Lower leg skin (tissue), 4 donors: ENCODE measurements around the gene SLC17A4. TPM values are rescaled to one million over a fixed set of nuclear protein-coding genes. Genes with fewer than 3 reads are reported as not detected.

Source experiments
- DNase-seq, 2 donors: peaks; one replicate each; pipeline ENCODE4 v3.0.0-alpha.2; 2019; ENCODE audit warnings: low spot score in 2 of 2
- H3K4me3 ChIP-seq: fragments of 200-600 bp; sonication (generic); 2 replicates; pipeline ENCODE4 v1.5.1; 2017; ENCODE audit warnings: mild to moderate bottlenecking, low read depth; ENCODE audit not compliant: poor library complexity, severe bottlenecking
- POLR2A ChIP-seq, 2 donors: fragments of 450-650 bp; IDR thresholded peaks; one replicate each; pipeline ENCODE4 v1.6.1; 2016 to 2017; ENCODE audit warnings: antibody characterized with exemption in 2 of 2, mild to moderate bottlenecking in 1 of 2, moderate library complexity in 1 of 2
- WGBS, 2 donors: methylation state at CpG; one replicate each; pipeline ENCODE4 v1.1.5; 2018; 5-methylcytosine and 5-hydroxymethylcytosine counted together
- intact Hi-C: fragments of 100-400 bp; cut with DNase I; formaldehyde crosslinking; loops from one replicate; pipeline ENCODE4 v1.15.0; 2023; ENCODE audit warnings: low total_unique reads
- total RNA-seq, 4 donors: library from RNA; depleted of rRNA; stranded (reverse); fragments of >200 nt; gene quantifications; one replicate each; pipeline ENCODE4 v1.1.0, GENCODE V29; 2016
- TF ChIP-seq, protein P1 (sequence below), 3 donors: fragments of 450-650 bp; IDR thresholded peaks; one replicate each; pipeline ENCODE4 v1.5.1; 2016; ENCODE audit warnings: antibody characterized with exemption in 3 of 3, mild to moderate bottlenecking in 3 of 3, moderate library complexity in 2 of 3

Gene SLC17A4
- total RNA-seq, 4 donors from 2014 or later = not detected

DNA sequence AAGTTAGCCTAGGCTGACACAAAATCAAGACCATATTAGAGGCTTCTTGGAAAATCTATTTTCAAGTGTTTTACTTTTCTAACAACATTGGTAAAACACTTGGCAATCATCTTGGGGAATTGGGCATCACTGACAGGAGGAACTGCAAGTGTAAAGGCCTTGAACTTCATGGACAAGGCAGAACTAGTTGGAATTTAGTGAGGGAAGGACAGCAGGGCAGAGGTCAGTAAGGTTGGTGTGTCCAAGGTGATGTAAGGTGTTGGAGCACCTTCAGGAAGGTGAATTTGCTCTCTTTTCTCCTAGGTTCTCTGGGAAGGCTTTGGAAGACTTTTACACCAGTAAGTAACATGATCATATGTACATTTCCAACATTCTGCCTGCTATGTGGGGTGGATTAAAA lies 1.5 kb upstream of the SLC17A4 start:
- intact Hi-C loops = no loop called here
- TF ChIP-seq, protein P1, sequence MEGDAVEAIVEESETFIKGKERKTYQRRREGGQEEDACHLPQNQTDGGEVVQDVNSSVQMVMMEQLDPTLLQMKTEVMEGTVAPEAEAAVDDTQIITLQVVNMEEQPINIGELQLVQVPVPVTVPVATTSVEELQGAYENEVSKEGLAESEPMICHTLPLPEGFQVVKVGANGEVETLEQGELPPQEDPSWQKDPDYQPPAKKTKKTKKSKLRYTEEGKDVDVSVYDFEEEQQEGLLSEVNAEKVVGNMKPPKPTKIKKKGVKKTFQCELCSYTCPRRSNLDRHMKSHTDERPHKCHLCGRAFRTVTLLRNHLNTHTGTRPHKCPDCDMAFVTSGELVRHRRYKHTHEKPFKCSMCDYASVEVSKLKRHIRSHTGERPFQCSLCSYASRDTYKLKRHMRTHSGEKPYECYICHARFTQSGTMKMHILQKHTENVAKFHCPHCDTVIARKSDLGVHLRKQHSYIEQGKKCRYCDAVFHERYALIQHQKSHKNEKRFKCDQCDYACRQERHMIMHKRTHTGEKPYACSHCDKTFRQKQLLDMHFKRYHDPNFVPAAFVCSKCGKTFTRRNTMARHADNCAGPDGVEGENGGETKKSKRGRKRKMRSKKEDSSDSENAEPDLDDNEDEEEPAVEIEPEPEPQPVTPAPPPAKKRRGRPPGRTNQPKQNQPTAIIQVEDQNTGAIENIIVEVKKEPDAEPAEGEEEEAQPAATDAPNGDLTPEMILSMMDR (IDR thresholded peaks at IDR 0.05) = no peak
- no peak for TF ChIP-seq POLR2A (IDR thresholded peaks at IDR 0.05)
- no peak for DNase-seq
- no peak overlapping the region for H3K4me3 ChIP-seq

- no peak for DNase-seq
- intact Hi-C loops = no loop called here
- 97 to 100% methylated on average over 1 of the region's 1 CpG for WGBS, 2 donors
- H3K4me3 ChIP-seq = no peak overlapping the region
- no peak for TF ChIP-seq POLR2A (IDR thresholded peaks at IDR 0.05)
- TF ChIP-seq, protein P1 (IDR thresholded peaks at IDR 0.05) = no peak
These were observed 941 bp downstream of the SLC17A4 start for GRCh38 chr6:25755483-25755882.

- intact Hi-C loops = no loop called here
- no peak for TF ChIP-seq POLR2A (IDR thresholded peaks at IDR 0.05)
- TF ChIP-seq, protein P1 (IDR thresholded peaks at IDR 0.05) = no peak
- WGBS, 2 donors = 86 to 88% methylated on average over 9 of the region's 9 CpGs
- no peak overlapping the region for H3K4me3 ChIP-seq
- no peak for DNase-seq
These were observed 2.1 kb downstream of the SLC17A4 start for GRCh38 chr6:25756382-25757363.

DNA sequence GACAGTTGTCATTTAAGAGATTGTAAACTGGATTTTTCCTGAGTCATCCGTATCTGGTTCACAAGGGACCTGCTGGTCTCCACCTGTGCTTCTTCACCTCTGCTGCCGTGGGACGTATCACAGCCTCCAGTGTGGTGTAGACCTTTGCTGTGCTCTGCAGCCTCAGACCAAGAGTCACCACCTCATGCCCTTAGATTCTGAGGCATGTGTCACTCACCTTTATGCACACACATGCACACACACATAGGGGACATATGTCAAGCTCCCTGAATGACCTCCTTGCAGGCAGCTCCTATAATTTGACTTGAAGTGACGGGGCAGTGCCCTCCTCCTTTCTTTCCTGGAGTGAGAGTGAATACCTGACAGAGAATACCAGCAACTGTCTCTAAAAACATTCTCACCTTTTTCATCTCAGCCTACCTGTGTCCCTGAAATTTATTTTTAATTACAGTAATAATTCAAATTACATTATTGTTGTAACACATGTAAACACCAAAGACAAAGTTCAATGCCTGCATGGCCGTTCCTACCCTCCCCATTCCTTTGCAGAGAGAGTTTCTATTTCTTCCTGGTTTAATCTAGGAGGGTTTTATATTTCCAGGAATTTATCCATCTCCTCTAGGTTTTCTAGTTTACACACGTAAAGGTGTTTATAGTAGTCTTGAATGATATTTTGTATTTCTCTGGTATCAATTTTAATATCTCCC lies 3.5 kb downstream of the SLC17A4 start:
- no peak for DNase-seq
- H3K4me3 ChIP-seq = no peak overlapping the region
- intact Hi-C loops = no loop called here
- no peak for TF ChIP-seq POLR2A (IDR thresholded peaks at IDR 0.05)
- TF ChIP-seq, protein P1 (IDR thresholded peaks at IDR 0.05) = no peak
- 75 to 92% methylated on average over 6 of the region's 6 CpGs for WGBS, 2 donors

DNA sequence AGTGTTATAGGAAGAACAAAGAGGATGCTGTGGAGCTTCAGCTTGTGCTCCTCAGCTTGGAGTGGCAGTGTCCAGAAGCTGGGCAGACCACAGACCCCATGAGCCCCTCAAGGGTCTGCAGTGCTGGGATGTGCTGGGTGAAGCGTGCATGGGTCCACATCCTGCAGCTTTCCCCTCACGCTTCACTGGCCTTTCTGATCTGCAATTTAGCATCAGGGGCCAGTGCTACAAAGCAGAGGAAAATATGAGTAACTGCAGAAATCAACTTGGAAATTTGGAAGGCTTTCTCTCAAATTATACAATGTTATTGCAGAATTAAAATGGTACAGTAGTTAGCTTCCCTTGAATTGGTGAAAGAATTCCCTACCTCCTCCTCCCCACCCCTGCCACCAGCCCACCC lies 10.1 kb downstream of the SLC17A4 start:
- 88 to 95% methylated on average over 2 of the region's 2 CpGs for WGBS, 2 donors
- H3K4me3 ChIP-seq = no peak overlapping the region
- intact Hi-C loops = no loop called here
- DNase-seq = no peak
- no peak for TF ChIP-seq POLR2A (IDR thresholded peaks at IDR 0.05)
- TF ChIP-seq, protein P1 (IDR thresholded peaks at IDR 0.05) = no peak
